Hematopoietic multipotent progenitor cell treated with erythropoietin and hydrocortisone succinate and interleukin-3 and kit ligand, for 6 days (in vitro differentiated cells): Measurements from ENCODE around the gene CAPN1.
"Not testable (repeated sequence)": the region's sequence is repeated elsewhere in the genome, so short reads cannot be mapped to it uniquely, and the experiment has no call there.

Experiments used
- DNase-seq: peaks from one replicate; pipeline ENCODE4 v3.0.0-alpha.2; 2015

CAPN1 gene

GRCh38 chr11:65160643-65161042 is 21.1 kb upstream of the CAPN1 start:
- no peak for DNase-seq

- no peak for DNase-seq
Observed at GRCh38 chr11:65163684-65164083, 18.0 kb upstream of the CAPN1 start.

DNA sequence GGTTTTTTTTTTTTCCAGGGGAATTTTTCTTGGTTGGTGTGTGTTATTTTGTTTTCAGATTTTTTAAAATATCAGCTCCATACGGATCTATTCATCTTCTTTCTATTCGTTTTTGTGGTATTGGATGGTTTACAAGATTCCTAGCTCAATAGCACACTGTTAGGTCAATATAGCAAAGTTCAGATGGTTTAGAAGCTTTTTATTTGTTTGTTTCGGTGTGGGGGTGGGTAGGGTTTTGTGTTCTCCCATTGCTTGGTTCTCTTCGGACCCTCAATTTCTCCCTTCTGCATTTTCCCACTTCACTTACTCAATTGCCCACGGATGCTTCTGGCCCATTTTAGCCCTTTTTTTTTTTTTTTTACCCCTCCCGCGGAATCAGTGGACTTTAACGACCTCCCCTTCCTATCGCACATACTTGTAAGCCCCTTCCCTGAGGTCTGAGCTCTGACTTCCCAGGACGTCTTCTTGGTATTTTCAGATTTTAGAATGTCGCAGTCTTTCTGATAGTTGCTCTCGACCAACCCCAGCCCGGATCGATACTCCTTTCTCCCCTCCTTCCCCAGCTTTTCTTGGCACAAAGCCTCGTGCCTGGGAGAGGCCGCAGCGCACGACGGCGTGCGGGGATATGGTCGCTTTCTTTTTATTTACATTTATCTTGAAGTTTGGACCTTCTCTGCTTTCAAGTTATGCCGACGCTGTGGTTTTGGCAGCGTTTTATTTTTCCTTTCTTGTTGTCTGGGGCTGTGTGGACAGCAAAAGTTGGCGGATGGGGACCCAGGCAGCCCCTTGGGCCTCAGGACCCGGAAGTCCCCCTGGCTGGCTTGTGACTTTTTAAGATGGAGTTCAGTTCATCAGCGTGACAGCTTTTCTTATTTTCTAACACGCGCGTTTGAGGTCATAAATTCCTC is 16.1 kb upstream of the CAPN1 start:
- no peak for DNase-seq

DNA sequence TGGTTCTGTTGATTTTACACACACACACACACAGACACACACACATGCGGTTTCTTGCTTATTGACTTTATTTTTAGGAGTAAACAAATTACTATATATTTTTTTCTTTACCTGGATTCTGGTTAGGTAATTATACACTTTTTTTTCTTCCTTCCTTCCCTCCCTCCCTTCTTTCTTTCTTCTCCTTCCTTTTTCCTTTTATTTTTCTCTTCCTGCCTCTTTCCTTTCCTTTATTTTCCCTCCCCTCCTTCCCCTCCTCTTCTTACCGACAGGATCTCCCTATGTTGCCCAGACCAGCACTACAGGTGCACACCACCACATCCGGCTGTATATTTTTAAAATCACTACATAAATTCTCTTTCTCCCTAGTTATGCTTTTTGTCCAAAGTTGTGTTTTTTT is 14.8 kb upstream of the CAPN1 start:
- no peak for DNase-seq

GRCh38 chr11:65167656-65168055 is 14.1 kb upstream of the CAPN1 start:
- DNase-seq, result no peak

- DNase-seq, result peak; percentile 97
Observed at GRCh38 chr11:65169164-65169641, 12.5 kb upstream of the CAPN1 start.

DNA sequence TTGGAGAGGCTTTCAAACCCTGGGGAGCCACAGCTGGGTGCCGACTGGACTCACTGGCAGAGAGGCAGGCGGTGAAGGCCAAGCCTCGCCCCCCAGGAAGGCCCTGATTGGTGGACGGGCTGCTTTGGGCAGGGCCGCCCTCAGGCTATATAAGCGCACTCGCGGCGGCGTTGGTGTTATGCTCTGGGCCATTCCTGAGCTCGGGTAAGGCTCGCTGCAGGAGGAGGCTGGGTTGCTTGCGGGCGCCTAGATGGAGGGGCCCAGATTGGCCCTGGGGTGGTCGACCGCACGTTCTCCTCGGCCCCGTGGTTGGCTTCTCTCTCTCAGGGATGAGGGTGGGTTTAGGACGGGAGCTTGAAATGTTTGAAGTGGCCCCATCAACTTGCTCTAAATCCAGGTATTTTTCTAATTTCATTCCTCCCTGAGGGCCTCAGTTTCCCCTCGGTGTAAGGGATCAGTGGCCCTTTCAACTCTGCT is 11.6 kb upstream of the CAPN1 start, which contains the start of gene SPDYC:
SPDYC (plus strand) TSS at position 176 of the 477 bp plus-strand sequence. CDS start 1,125 bp downstream, outside the sequence.
- DNase-seq, result peak; percentile 67

DNA sequence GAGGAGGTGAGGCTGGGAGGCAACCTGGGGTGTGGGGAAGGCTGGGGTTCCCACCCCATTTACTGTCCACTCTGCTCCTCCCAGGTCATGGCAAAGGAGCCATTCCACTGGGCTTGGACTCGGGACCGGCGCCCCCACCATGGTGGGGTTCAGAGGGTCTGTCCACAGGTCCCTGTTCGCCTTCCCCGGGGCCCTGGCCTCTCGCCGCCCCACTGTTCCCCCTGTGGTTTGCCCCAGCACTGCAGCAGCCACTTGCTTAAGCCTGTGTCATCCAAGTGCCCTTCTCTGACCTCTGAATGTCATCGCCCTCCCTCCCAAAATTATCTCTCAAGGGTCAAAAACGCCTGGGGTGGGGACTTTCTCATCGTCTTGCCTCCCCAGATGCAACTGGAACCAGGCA is 9.1 kb upstream of the CAPN1 start:
- no peak for DNase-seq

- DNase-seq, result not testable (repeated sequence)
Observed at GRCh38 chr11:65174571-65175010, 7.1 kb upstream of the CAPN1 start.

DNA sequence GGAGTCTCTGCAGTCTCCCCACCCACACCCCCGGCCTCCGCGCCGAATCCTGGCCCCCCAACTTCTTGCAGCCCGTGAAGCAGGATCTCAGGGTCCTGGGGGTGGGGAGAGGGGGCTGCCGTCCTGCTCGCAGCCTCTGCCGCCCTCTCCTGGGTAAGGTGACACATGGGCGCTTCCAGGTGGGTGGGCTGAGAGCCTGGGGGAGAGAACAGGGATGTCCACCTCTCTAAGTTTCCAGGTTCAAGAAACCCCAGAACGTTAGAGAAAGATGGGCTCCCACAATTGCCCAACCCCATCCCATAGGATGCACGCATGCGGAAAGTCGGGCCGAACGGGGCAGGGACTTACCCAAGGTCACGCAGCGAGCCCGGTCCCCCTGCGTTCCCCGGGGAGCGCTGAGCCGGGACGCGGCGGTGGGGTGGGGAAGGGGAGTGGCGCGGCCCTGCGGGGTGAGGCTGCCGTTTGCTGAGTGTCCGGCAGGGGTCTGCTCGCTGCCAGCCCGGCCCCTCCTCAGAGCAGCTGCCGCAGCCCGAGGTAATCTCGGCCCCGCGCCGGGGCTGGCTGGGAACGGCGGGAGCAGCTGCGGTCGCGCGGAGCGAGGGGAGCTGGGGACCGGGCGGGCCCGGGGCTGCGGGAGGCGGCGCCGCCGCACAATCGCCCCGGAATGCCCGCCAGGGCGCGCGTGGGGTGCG is 705 bp upstream of the CAPN1 start:
- peak; percentile 76 for DNase-seq

- DNase-seq, result peak; percentile 53
Observed at GRCh38 chr11:65182258-65183170, 786 bp downstream of the CAPN1 start.

DNA sequence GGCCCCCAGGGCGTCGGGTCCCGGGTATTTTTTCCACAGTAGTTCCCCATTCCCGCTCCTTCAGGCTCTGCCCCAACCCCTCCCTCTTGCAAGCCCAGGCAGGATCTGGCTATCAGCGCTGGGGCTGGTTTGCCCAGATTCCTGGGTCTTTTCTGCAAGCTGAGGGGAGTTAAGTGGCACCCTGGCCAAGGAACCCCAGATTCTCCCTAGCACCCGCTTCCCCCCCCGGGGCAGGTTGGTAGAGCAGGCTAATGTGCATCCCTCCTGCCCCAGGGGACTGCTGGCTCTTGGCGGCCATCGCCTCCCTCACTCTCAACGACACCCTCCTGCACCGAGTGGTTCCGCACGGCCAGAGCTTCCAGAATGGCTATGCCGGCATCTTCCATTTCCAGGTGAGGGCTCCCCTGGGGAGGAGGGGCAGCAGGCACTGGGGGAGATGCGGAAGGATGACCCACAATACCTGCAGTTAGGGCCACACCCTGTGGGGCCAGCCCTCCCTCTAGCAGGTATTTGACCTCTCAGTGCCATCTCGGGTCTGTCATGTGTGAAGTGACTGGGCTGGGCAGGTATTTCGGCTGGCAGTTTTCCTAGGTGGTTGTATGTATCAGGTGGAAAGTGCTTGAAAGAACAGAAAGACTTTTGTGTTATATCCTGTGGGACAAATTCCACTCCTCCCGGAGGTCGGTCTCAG is 1.6 kb downstream of the CAPN1 start:
- no peak for DNase-seq

DNA sequence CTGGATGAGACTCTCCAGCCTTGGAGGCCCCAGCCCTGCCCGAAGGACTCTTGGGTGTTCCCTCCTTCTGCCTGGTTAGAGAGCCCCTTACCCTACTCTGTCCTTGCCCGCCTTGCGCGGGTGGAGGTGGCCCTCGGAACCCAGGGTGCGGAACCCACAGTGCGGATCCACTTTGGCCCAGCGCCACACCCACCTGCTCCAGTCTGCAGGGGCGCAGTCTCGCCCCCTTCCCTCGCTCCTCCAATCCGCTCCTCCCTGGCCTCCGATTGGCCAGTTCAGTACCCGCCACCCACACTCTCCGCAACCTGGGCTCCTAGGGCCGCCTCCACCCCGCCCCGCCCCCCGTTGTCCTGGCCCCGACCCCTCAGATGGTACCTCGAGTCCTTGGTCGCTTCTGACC is 2.4 kb downstream of the CAPN1 start:
- no peak for DNase-seq

DNA sequence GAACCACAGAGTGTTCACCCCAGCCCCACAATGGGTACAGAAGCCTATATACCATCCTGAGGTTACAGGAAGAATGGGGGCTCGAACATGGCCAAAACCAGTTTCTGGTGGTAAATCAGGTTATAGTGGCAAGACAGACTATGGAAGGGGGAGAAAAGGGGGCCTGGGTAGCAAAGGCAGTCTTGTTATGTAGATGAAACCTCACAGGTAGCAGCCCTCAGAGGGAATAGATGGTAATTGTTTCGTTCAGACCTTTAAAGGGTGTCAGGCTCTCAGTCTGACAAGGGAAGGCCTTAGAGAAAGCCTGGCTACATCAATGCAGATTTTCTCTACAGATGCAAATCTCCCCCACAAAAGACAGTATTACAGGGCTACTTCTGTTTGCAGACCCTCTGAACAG is 3.4 kb downstream of the CAPN1 start:
- no peak for DNase-seq

- DNase-seq, result no peak
Observed at GRCh38 chr11:65185869-65186341, 4.2 kb downstream of the CAPN1 start.

DNA sequence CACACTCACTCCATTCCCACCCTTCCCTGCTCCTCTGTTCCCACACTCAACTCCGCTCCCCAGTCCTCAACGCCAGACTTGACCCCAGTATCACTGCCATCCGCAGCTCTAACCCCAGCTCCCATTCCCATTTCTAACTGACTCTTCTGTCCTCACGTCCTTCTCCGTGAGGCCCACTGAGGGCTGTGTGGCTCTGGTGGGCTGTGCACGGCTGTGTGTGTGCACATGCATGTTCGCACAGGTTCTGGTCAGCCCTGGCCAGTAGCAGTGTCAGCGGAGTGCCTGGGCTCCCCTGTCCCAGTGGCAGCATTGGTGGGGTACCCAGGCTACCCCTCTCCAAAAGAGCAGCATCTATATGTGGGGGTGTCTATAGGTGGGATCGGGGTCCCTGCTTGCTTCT is 5.0 kb downstream of the CAPN1 start:
- DNase-seq, result no peak

DNA sequence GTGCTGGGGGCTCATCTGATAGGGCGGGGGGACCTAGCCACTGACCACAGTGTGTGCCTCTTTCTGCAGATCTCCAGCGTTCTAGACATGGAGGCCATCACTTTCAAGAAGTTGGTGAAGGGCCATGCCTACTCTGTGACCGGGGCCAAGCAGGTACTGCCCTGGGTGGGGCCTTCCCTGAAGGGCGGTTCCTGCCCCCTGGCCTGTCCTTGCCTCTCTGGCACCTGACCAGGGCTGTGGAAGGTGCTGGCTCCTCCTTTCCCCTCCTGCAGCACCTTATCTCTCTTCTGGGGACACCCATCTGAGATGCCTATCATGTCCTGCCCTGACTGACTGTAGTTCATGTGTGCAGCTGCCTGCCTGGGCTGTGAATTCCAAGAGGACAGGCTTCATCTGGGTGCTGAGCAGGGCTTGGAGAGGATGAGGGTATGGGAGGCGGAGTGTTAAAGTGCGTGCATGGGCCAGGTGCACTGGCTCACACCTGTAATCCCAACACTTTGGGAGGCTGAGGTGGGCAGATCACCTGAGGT is 5.5 kb downstream of the CAPN1 start:
- peak; percentile 23 for DNase-seq

DNA sequence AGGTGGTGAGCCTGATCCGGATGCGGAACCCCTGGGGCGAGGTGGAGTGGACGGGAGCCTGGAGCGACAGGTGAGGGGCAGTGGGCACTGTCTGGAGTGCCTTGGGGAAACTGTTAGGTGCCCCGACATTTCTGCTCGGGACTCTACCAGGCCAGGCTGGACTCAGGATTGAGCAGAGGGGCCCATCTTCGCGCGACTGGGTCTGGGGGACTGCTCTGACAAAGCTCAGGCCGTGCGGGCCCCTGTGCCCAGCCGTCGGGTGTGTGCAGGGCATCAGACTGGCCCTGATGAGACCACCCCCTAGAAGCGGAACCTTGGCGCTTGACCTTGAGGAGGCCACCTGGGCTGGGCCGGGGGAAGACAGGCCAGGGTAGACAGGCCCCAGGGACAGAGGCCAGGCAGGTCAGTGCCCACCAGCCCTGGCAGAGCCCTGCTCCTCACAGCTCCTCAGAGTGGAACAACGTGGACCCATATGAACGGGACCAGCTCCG is 6.3 kb downstream of the CAPN1 start:
- DNase-seq, result no peak

DNA sequence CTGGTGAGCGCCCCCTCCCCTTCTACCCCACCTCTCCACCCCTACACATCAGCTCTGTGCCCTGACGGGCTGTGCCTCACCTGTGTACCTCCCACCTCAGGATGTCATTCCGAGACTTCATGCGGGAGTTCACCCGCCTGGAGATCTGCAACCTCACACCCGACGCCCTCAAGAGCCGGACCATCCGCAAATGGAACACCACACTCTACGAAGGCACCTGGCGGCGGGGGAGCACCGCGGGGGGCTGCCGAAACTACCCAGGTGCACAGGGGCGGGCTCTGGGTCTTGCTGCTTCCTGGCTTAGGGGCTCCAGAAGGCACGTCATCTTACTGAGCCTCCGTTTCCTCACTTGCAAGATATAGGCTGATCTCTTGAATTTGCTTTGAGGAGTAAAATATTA is 6.8 kb downstream of the CAPN1 start:
- no peak for DNase-seq

GRCh38 chr11:65189191-65189590 is 7.5 kb downstream of the CAPN1 start:
- DNase-seq, result no peak

DNA sequence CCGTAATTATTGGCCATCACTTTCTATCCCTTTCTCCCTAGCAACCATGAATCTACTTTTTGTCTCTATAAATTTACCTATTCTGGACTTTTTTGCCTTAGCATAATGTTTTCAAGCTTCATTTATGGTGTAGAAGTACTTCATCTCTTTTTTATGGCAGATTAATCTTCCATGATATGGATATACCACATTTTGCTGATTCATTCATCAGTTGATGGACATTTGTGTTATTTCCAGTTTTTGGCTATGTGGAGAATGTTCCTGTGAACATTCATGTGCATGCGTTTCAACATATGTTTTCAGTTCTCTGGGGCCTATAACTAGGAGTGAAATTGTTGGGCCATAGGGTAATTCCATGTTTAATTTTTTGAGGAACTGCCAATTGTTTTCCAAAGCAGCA is 12.8 kb downstream of the CAPN1 start:
- no peak for DNase-seq
